ENCODE data around the gene MRPL58. TPM values are rescaled to one million over a fixed set of nuclear protein-coding genes. Genes with fewer than 3 reads are reported as not detected.
A peak's percentile ranks its signal among the peaks of the same experiment; 100 is the strongest.

MRPL58 gene
- polyA plus RNA-seq, 1 donor: 24.1 TPM

DNA sequence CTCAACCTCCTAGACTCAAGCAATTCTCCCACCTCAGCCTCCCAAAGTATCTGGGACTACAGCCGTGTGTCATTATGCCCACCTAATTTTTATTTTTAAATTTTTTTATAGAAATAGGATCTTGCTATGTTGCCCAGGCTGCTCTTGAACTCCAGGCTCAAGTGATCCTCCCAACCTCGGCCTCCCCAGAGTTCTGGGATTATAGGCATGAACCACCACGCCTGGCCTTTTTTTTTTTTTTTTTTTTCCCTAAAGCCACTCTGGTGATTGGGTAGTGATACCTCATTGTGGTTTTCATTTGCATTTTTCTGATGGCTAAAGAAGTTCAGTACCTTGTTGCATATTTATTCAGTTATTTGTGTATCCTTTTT, 26.3 kb upstream of the MRPL58 start:
- Histone ChIP-seq H3K9me3 (ENCODE audit: control insufficient read depth, low read depth, low read length) (peaks cover 2% of the 10 kb centered on the region), H3K27ac (ENCODE audit: low read length) (no peak overlapping the region), H3K4me3 (ENCODE audit: low read length) (no peak overlapping the region), H3K4me1 (ENCODE audit: control insufficient read depth, insufficient read depth, low read length) (peaks cover 17% of the 10 kb centered on the region), H3K36me3 (ENCODE audit: control insufficient read depth, insufficient read depth, low read length) (no peaks in the 10 kb centered on the region), H3K27me3 (ENCODE audit: control insufficient read depth, insufficient read depth, low read length) (no peaks in the 10 kb centered on the region)
- DNase-seq: no peak
- WGBS (ENCODE audit: insufficient coverage, low lambda C conversion rate): no CpG with 5 or more reads among the region's 3 CpGs

DNA sequence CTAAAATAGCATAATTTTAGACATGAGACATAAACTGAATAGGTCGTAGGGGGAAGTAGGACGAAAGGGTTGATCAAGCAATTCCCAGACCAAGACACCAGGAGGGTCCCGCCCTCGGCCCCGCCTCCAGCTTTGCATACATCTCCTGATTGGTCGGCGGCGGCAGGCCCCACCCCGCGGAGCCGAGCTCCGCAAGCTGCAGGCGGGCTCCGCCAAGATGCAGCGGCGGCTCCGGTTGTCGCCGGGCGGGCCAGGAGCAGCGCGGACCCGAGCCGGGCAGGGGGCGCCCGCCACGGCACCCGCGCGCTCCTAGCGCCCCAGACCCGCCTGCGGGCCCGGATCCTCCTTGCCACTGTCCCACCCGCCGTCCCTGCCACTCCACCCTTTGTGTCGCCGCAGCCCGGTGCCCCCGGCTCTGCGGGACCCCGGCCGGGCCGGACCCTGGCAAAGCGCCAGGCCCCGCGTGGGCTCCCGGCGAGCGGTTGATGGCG, 25.0 kb upstream of the MRPL58 start, which contains the start of gene CDR2L:
Gene CDR2L (plus strand): TSS at position 215 of the 491 bp plus-strand sequence. CDS start 412 bp downstream, outside the sequence.
- H3K9me3 ChIP-seq (ENCODE audit: control insufficient read depth, low read depth, low read length): peaks cover 2% of the 10 kb centered on the region
- no peaks in the 10 kb centered on the region for H3K36me3 ChIP-seq (ENCODE audit: control insufficient read depth, insufficient read depth, low read length)
- no CpG with 5 or more reads among the region's 51 CpGs for WGBS (ENCODE audit: insufficient coverage, low lambda C conversion rate)
- peak; percentile 94 to 96 for DNase-seq
- H3K4me1 ChIP-seq (ENCODE audit: control insufficient read depth, insufficient read depth, low read length): peaks cover 19% of the 10 kb centered on the region
- H3K27ac ChIP-seq (ENCODE audit: low read length): peak within 1 kb of the TSS; percentile 77
- H3K4me3 ChIP-seq (ENCODE audit: low read length): peak within 1 kb of the TSS; percentile 57
- no peaks in the 10 kb centered on the region for H3K27me3 ChIP-seq (ENCODE audit: control insufficient read depth, insufficient read depth, low read length)

DNA sequence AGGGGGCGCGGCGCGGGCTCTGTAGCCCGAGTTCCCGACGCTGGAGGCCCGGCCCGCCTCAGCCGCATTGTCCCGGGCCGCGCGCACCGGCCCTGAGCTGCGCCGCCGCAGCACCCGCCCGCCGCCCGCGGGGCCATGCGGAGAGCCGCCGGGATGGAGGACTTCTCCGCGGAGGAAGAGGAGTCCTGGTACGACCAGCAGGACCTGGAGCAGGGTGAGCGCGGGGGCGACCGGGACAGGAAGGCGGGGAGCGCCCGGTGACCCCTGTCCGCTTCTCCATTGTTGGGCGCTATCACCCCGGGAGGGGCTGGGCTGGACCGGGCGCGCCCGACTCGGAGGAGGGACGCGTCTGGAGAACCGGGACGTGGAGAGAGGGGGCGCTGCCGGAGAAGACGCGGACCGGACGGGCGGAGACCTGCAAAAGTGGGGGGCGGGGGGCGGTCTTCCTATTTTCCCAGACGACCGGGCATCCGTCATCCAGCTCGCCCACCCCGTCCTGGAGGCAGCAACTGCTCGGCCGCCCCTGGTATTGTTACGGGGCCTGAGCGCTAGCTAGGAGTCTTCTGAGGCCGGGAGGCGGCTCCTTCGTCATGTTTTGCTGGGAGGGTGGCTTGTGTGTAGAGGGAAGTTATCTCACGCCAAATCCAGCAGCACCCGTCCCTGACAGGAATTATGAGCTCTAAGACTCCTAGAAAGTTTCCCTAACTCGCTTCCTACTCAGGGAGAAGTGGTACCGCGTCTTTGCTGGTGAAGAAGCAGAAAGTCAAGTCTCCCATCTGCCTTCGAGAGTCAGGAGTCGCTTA, 24.4 kb upstream of the MRPL58 start:
- peak in 1 of 2 donors; percentile 88 for DNase-seq
- H3K9me3 ChIP-seq (ENCODE audit: control insufficient read depth, low read depth, low read length): peaks cover 2% of the 10 kb centered on the region
- H3K4me3 ChIP-seq (ENCODE audit: low read length): peak overlapping the region; percentile 57
- H3K36me3 ChIP-seq (ENCODE audit: control insufficient read depth, insufficient read depth, low read length): no peaks in the 10 kb centered on the region
- WGBS (ENCODE audit: insufficient coverage, low lambda C conversion rate): no CpG with 5 or more reads among the region's 76 CpGs
- no peaks in the 10 kb centered on the region for H3K27me3 ChIP-seq (ENCODE audit: control insufficient read depth, insufficient read depth, low read length)
- peaks cover 21% of the 10 kb centered on the region for H3K4me1 ChIP-seq (ENCODE audit: control insufficient read depth, insufficient read depth, low read length)
- H3K27ac ChIP-seq (ENCODE audit: low read length): peak overlapping the region; percentile 77

GRCh38 chr17:74990581-74991105, 21.8 kb upstream of the MRPL58 start:
- H3K4me1 ChIP-seq (ENCODE audit: control insufficient read depth, insufficient read depth, low read length): peaks cover 21% of the 10 kb centered on the region
- WGBS (ENCODE audit: insufficient coverage, low lambda C conversion rate): no CpG with 5 or more reads among the region's 10 CpGs
- DNase-seq: no peak
- H3K4me3 ChIP-seq (ENCODE audit: low read length): no peak overlapping the region
- H3K36me3 ChIP-seq (ENCODE audit: control insufficient read depth, insufficient read depth, low read length): no peaks in the 10 kb centered on the region
- H3K9me3 ChIP-seq (ENCODE audit: control insufficient read depth, low read depth, low read length): peaks cover 2% of the 10 kb centered on the region
- H3K27me3 ChIP-seq (ENCODE audit: control insufficient read depth, insufficient read depth, low read length): no peaks in the 10 kb centered on the region
- no peak overlapping the region for H3K27ac ChIP-seq (ENCODE audit: low read length)

GRCh38 chr17:74992223-74992622, 20.2 kb upstream of the MRPL58 start:
- no CpG with 5 or more reads among the region's 2 CpGs for WGBS (ENCODE audit: insufficient coverage, low lambda C conversion rate)
- Histone ChIP-seq H3K27ac (ENCODE audit: low read length) (peak overlapping the region; percentile 48), H3K36me3 (ENCODE audit: control insufficient read depth, insufficient read depth, low read length) (no peaks in the 10 kb centered on the region), H3K4me3 (ENCODE audit: low read length) (no peak overlapping the region), H3K4me1 (ENCODE audit: control insufficient read depth, insufficient read depth, low read length) (peaks cover 21% of the 10 kb centered on the region), H3K9me3 (ENCODE audit: control insufficient read depth, low read depth, low read length) (peaks cover 2% of the 10 kb centered on the region), H3K27me3 (ENCODE audit: control insufficient read depth, insufficient read depth, low read length) (no peaks in the 10 kb centered on the region)
- peak in 1 of 2 donors; percentile 63 for DNase-seq

DNA sequence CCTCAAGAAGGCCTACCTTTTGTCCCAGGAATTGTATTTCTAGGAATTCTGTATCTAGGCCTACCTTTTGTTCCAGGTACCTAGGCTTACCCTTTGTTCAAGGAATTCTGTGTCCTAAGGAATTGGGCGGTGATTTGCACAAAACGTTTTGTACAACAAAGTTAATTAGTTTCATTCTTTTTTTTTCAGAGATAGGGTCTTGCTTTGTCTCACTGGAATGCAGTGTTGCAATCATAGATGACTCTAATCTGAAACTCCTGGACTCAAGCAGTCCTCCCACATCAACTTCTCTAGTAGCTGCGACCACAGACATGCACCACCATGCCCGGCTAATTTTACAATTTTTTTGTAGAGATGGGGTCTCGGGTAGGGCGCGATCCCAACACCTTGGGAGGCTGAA, 18.0 kb upstream of the MRPL58 start:
- Histone ChIP-seq H3K9me3 (ENCODE audit: control insufficient read depth, low read depth, low read length) (no peaks in the 10 kb centered on the region), H3K4me3 (ENCODE audit: low read length) (no peak overlapping the region), H3K36me3 (ENCODE audit: control insufficient read depth, insufficient read depth, low read length) (peaks cover 2% of the 10 kb centered on the region), H3K27ac (ENCODE audit: low read length) (peak overlapping the region; percentile 0), H3K4me1 (ENCODE audit: control insufficient read depth, insufficient read depth, low read length) (peaks cover 11% of the 10 kb centered on the region), H3K27me3 (ENCODE audit: control insufficient read depth, insufficient read depth, low read length) (no peaks in the 10 kb centered on the region)
- no CpG with 5 or more reads among the region's 7 CpGs for WGBS (ENCODE audit: insufficient coverage, low lambda C conversion rate)
- DNase-seq: no peak

DNA sequence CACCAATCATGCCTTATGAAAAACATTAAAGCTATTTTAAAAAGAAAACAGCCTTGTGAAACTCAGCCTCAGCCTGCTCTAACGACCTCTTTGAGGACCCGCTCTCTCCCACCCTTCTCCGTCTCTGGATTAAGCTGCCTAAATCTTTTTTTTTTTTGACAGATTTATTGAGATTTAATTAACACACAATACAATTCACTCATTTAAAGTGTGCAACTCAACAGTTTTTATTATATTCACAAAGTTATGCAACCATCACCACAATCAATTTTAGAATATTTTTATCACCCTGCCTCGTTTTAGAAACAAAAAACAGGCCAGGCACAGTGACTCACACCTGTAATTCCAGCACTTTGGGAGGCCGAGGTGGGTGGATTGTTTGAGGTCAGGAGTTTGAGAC, 16.6 kb upstream of the MRPL58 start:
- H3K27ac ChIP-seq (ENCODE audit: low read length): no peak overlapping the region
- H3K27me3 ChIP-seq (ENCODE audit: control insufficient read depth, insufficient read depth, low read length): no peaks in the 10 kb centered on the region
- whole genome bisulfite sequencing (ENCODE audit: insufficient coverage, low lambda C conversion rate): 100% methylated on average over 1 of the region's 5 CpGs
- no peak overlapping the region for H3K4me3 ChIP-seq (ENCODE audit: low read length)
- H3K9me3 ChIP-seq (ENCODE audit: control insufficient read depth, low read depth, low read length): no peaks in the 10 kb centered on the region
- H3K36me3 ChIP-seq (ENCODE audit: control insufficient read depth, insufficient read depth, low read length): peaks cover 3% of the 10 kb centered on the region
- peaks cover 11% of the 10 kb centered on the region for H3K4me1 ChIP-seq (ENCODE audit: control insufficient read depth, insufficient read depth, low read length)
- no peak for DNase-seq

DNA sequence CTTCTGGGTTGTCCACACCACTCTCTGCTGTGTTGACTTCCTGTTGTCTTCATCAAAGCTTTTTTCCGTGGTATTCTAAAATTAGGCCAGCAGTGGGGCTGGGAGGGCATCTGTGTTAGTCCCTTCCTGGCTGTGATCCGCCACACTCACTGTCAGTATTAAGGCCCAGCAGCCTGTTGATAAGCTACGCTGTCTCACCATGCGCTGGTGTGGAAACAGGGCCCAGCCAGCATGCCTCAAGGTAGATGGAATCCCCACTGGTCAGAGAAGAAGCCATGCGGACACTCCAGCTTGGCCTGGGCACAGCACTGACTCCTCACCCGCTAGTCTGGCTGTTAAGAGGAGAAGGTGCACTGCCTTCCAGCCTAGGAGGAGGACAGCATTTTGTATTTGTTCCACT, 13.7 kb upstream of the MRPL58 start:
- Histone ChIP-seq H3K9me3 (ENCODE audit: control insufficient read depth, low read depth, low read length) (no peaks in the 10 kb centered on the region), H3K27me3 (ENCODE audit: control insufficient read depth, insufficient read depth, low read length) (no peaks in the 10 kb centered on the region), H3K4me3 (ENCODE audit: low read length) (no peak overlapping the region), H3K36me3 (ENCODE audit: control insufficient read depth, insufficient read depth, low read length) (peaks cover 13% of the 10 kb centered on the region), H3K27ac (ENCODE audit: low read length) (no peak overlapping the region), H3K4me1 (ENCODE audit: control insufficient read depth, insufficient read depth, low read length) (no peaks in the 10 kb centered on the region)
- DNase-seq: no peak
- no CpG with 5 or more reads among the region's 6 CpGs for WGBS (ENCODE audit: insufficient coverage, low lambda C conversion rate)

DNA sequence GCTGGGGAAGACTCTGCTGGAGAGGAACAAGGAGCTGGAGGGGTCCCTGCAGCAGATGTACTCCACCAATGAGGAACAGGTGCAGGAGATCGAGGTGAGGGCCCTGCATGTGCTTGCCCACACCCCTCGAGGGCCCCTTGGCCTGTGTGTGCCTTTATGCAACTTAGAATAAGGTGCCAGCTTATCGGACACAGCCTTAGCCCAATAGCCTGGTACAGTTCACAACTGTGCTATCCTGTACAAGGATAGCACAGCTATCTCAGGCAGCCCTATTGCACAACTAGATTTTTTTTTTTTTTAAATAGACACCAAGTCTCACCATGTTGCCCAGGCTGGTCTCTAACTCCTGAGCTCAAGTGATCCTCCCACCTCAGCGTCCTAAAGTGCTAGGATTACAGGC, 12.9 kb upstream of the MRPL58 start:
- no peaks in the 10 kb centered on the region for H3K27me3 ChIP-seq (ENCODE audit: control insufficient read depth, insufficient read depth, low read length)
- H3K9me3 ChIP-seq (ENCODE audit: control insufficient read depth, low read depth, low read length): no peaks in the 10 kb centered on the region
- no CpG with 5 or more reads among the region's 4 CpGs for WGBS (ENCODE audit: insufficient coverage, low lambda C conversion rate)
- H3K36me3 ChIP-seq (ENCODE audit: control insufficient read depth, insufficient read depth, low read length): peaks cover 16% of the 10 kb centered on the region
- H3K27ac ChIP-seq (ENCODE audit: low read length): no peak overlapping the region
- no peak overlapping the region for H3K4me3 ChIP-seq (ENCODE audit: low read length)
- DNase-seq: no peak
- no peaks in the 10 kb centered on the region for H3K4me1 ChIP-seq (ENCODE audit: control insufficient read depth, insufficient read depth, low read length)

- Histone ChIP-seq H3K27me3 (ENCODE audit: control insufficient read depth, insufficient read depth, low read length) (no peaks in the 10 kb centered on the region), H3K27ac (ENCODE audit: low read length) (no peak overlapping the region), H3K9me3 (ENCODE audit: control insufficient read depth, low read depth, low read length) (no peaks in the 10 kb centered on the region), H3K4me3 (ENCODE audit: low read length) (no peak overlapping the region), H3K4me1 (ENCODE audit: control insufficient read depth, insufficient read depth, low read length) (no peaks in the 10 kb centered on the region), H3K36me3 (ENCODE audit: control insufficient read depth, insufficient read depth, low read length) (peaks cover 18% of the 10 kb centered on the region)
- WGBS (ENCODE audit: insufficient coverage, low lambda C conversion rate): no CpG with 5 or more reads among the region's 15 CpGs
- no peak for DNase-seq
Observed at GRCh38 chr17:75001915-75002843, 10.3 kb upstream of the MRPL58 start.
